OCI-LY3 (cell line): Measurements from ENCODE around the gene HASPIN.

Source experiments
- EZH2phosphoT487 ChIP-seq: fragments of 200-600 bp; shearing (Covaris generic); IDR thresholded peaks from 2 replicates; pipeline ENCODE4 v1.6.1; 2018; ENCODE audit warnings: antibody characterized with exemption, mixed run types, low read depth
- TF ChIP-seq, protein P1 (sequence below): fragments of 200-600, 300-600 bp; sonication (generic); IDR thresholded peaks from 2 replicates; pipeline ENCODE4 v1.5.1; 2014; ENCODE audit warnings: antibody characterized with exemption, low read length, low read depth

DNA sequence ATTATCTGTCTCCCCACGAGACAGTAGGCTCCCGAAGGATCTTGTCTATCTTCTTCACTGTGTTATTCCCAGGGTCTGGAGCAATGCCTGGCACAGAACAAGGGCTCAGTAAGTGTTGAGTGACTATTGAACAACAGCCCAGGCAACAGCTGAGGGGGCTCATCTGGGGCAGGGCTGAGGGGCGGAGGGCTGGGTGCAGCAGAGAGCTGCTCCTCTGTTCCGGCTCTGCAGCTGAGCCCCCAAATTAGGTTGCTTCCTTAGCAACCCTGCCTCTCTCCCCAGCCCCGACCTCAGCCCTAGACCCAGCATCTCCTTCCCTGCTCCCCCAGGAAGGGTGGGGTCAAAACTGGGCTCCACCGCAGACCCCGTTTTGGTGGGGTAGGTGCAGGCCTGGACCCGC, 45.1 kb downstream of the HASPIN start:
- TF ChIP-seq, protein P1, sequence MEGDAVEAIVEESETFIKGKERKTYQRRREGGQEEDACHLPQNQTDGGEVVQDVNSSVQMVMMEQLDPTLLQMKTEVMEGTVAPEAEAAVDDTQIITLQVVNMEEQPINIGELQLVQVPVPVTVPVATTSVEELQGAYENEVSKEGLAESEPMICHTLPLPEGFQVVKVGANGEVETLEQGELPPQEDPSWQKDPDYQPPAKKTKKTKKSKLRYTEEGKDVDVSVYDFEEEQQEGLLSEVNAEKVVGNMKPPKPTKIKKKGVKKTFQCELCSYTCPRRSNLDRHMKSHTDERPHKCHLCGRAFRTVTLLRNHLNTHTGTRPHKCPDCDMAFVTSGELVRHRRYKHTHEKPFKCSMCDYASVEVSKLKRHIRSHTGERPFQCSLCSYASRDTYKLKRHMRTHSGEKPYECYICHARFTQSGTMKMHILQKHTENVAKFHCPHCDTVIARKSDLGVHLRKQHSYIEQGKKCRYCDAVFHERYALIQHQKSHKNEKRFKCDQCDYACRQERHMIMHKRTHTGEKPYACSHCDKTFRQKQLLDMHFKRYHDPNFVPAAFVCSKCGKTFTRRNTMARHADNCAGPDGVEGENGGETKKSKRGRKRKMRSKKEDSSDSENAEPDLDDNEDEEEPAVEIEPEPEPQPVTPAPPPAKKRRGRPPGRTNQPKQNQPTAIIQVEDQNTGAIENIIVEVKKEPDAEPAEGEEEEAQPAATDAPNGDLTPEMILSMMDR: no peak
- no peak for TF ChIP-seq EZH2phosphoT487
